Activated T-cell treated with anti-CD3 and anti-CD28 coated beads, Interleukin-2, amount 50 U/mL, for 24 hours (primary cell): Measurements from ENCODE around the gene TBC1D22A.

ENCODE experiments used
- DNase-seq: peaks from one replicate; pipeline ENCODE4 v3.0.0-alpha.2; 2020
- H3K27ac Mint-ChIP-seq: 2 replicates; pipeline ENCODE4 v1.8.0; 2020; ENCODE audit warnings: mild to moderate bottlenecking, mixed read lengths
- H3K27me3 Mint-ChIP-seq: 2 replicates; pipeline ENCODE4 v1.8.0; 2020; ENCODE audit warnings: mixed read lengths
- H3K36me3 Mint-ChIP-seq: 2 replicates; pipeline ENCODE4 v1.8.0; 2020; ENCODE audit warnings: low read depth, mixed read lengths
- H3K4me1 Mint-ChIP-seq: 2 replicates; pipeline ENCODE4 v1.8.0; 2020; ENCODE audit warnings: low read depth, mixed read lengths
- H3K4me3 Mint-ChIP-seq: 2 replicates; pipeline ENCODE4 v1.8.0; 2020; ENCODE audit warnings: mild to moderate bottlenecking, moderate library complexity, mixed read lengths
- H3K9me3 Mint-ChIP-seq: 2 replicates; pipeline ENCODE4 v1.8.0; 2020; ENCODE audit warnings: mixed read lengths

TBC1D22A gene

GRCh38 chr22:46982635-46983034, 220.2 kb downstream of the TBC1D22A start:
- Mint-ChIP-seq H3K4me3 (no peak overlapping the region), H3K27ac (no peak overlapping the region)

GRCh38 chr22:46983046-46983445, 220.6 kb downstream of the TBC1D22A start:
- Mint-ChIP-seq H3K4me3 (no peak overlapping the region), H3K27me3 (no peaks in the 10 kb centered on the region), H3K36me3 (peaks cover 33% of the 10 kb centered on the region), H3K9me3 (no peaks in the 10 kb centered on the region), H3K27ac (no peak overlapping the region), H3K4me1 (peaks cover 7% of the 10 kb centered on the region)
- no peak for DNase-seq

More at GRCh38 chr22:46982635-46983034, 220.2 kb downstream of the TBC1D22A start:
- peaks cover 6% of the 10 kb centered on the region for H3K4me1 Mint-ChIP-seq
- H3K27me3 Mint-ChIP-seq = no peaks in the 10 kb centered on the region
- H3K9me3 Mint-ChIP-seq = no peaks in the 10 kb centered on the region
- H3K36me3 Mint-ChIP-seq = peaks cover 37% of the 10 kb centered on the region
- no peak for DNase-seq

GRCh38 chr22:46984751-46985506, 222.5 kb downstream of the TBC1D22A start:
- Mint-ChIP-seq H3K4me3 (no peak overlapping the region), H3K27ac (peak overlapping the region; percentile 11), H3K9me3 (no peaks in the 10 kb centered on the region), H3K36me3 (peaks cover 26% of the 10 kb centered on the region), H3K27me3 (no peaks in the 10 kb centered on the region), H3K4me1 (peaks cover 8% of the 10 kb centered on the region)
- no peak for DNase-seq

GRCh38 chr22:46985507-46985882, 223.0 kb downstream of the TBC1D22A start:
- DNase-seq = no peak
- Mint-ChIP-seq H3K4me3 (no peak overlapping the region), H3K27ac (no peak overlapping the region), H3K9me3 (no peaks in the 10 kb centered on the region), H3K27me3 (no peaks in the 10 kb centered on the region), H3K4me1 (peaks cover 8% of the 10 kb centered on the region), H3K36me3 (peaks cover 25% of the 10 kb centered on the region)

- no peak overlapping the region for H3K27ac Mint-ChIP-seq
- no peak for DNase-seq
- H3K36me3 Mint-ChIP-seq = peaks cover 35% of the 10 kb centered on the region
- peaks cover 8% of the 10 kb centered on the region for H3K4me1 Mint-ChIP-seq
- no peaks in the 10 kb centered on the region for H3K27me3 Mint-ChIP-seq
- no peak overlapping the region for H3K4me3 Mint-ChIP-seq
- H3K9me3 Mint-ChIP-seq = no peaks in the 10 kb centered on the region
These were observed 224.3 kb downstream of the TBC1D22A start for GRCh38 chr22:46986788-46987187.

GRCh38 chr22:46990937-46991550, 228.6 kb downstream of the TBC1D22A start:
- H3K27me3 Mint-ChIP-seq = no peaks in the 10 kb centered on the region
- peaks cover 2% of the 10 kb centered on the region for H3K4me1 Mint-ChIP-seq
- no peak overlapping the region for H3K27ac Mint-ChIP-seq
- peaks cover 52% of the 10 kb centered on the region for H3K36me3 Mint-ChIP-seq
- no peak overlapping the region for H3K4me3 Mint-ChIP-seq
- no peaks in the 10 kb centered on the region for H3K9me3 Mint-ChIP-seq
- DNase-seq = no peak

GRCh38 chr22:46991666-46992065, 229.2 kb downstream of the TBC1D22A start:
- DNase-seq = no peak
- peaks cover 2% of the 10 kb centered on the region for H3K4me1 Mint-ChIP-seq
- no peaks in the 10 kb centered on the region for H3K27me3 Mint-ChIP-seq
- H3K36me3 Mint-ChIP-seq = peaks cover 58% of the 10 kb centered on the region
- H3K9me3 Mint-ChIP-seq = no peaks in the 10 kb centered on the region
- H3K27ac Mint-ChIP-seq = no peak overlapping the region
- H3K4me3 Mint-ChIP-seq = no peak overlapping the region

GRCh38 chr22:46992121-46992731, 229.8 kb downstream of the TBC1D22A start:
- H3K9me3 Mint-ChIP-seq = no peaks in the 10 kb centered on the region
- peaks cover 54% of the 10 kb centered on the region for H3K36me3 Mint-ChIP-seq
- H3K4me3 Mint-ChIP-seq = no peak overlapping the region
- peaks cover 2% of the 10 kb centered on the region for H3K4me1 Mint-ChIP-seq
- no peaks in the 10 kb centered on the region for H3K27me3 Mint-ChIP-seq
- no peak overlapping the region for H3K27ac Mint-ChIP-seq
- no peak for DNase-seq

- H3K27me3 Mint-ChIP-seq = no peaks in the 10 kb centered on the region
- no peak overlapping the region for H3K4me3 Mint-ChIP-seq
- H3K36me3 Mint-ChIP-seq = peaks cover 61% of the 10 kb centered on the region
These were observed 231.2 kb downstream of the TBC1D22A start for GRCh38 chr22:46993633-46994032.

GRCh38 chr22:46994265-46994664, 231.8 kb downstream of the TBC1D22A start:
- Mint-ChIP-seq H3K9me3 (no peaks in the 10 kb centered on the region), H3K36me3 (peaks cover 67% of the 10 kb centered on the region), H3K4me1 (peaks cover 4% of the 10 kb centered on the region), H3K27ac (no peak overlapping the region), H3K4me3 (no peak overlapping the region), H3K27me3 (no peaks in the 10 kb centered on the region)
- DNase-seq = no peak

More at GRCh38 chr22:46993633-46994032, 231.2 kb downstream of the TBC1D22A start:
- DNase-seq = no peak
- no peaks in the 10 kb centered on the region for H3K9me3 Mint-ChIP-seq
- H3K27ac Mint-ChIP-seq = no peak overlapping the region
- H3K4me1 Mint-ChIP-seq = no peaks in the 10 kb centered on the region

- no peak overlapping the region for H3K27ac Mint-ChIP-seq
- H3K9me3 Mint-ChIP-seq = no peaks in the 10 kb centered on the region
- H3K4me3 Mint-ChIP-seq = no peak overlapping the region
- peaks cover 8% of the 10 kb centered on the region for H3K4me1 Mint-ChIP-seq
- H3K27me3 Mint-ChIP-seq = no peaks in the 10 kb centered on the region
- DNase-seq = no peak
- H3K36me3 Mint-ChIP-seq = peaks cover 69% of the 10 kb centered on the region
These were observed 232.5 kb downstream of the TBC1D22A start for GRCh38 chr22:46994983-46995382.

GRCh38 chr22:46995501-46996360, 233.3 kb downstream of the TBC1D22A start:
- no peaks in the 10 kb centered on the region for H3K27me3 Mint-ChIP-seq
- no peak overlapping the region for H3K27ac Mint-ChIP-seq
- DNase-seq = no peak
- peaks cover 69% of the 10 kb centered on the region for H3K36me3 Mint-ChIP-seq
- peaks cover 14% of the 10 kb centered on the region for H3K4me1 Mint-ChIP-seq
- H3K9me3 Mint-ChIP-seq = no peaks in the 10 kb centered on the region
- H3K4me3 Mint-ChIP-seq = no peak overlapping the region

- Mint-ChIP-seq H3K9me3 (no peaks in the 10 kb centered on the region), H3K27ac (peak overlapping the region; percentile 58), H3K4me1 (peaks cover 18% of the 10 kb centered on the region), H3K36me3 (peaks cover 59% of the 10 kb centered on the region), H3K4me3 (no peak overlapping the region), H3K27me3 (no peaks in the 10 kb centered on the region)
- no peak for DNase-seq
These were observed 234.3 kb downstream of the TBC1D22A start for GRCh38 chr22:46996595-46997310.
